Measurements from ENCODE around the gene SNX21. TPM values are rescaled to one million over a fixed set of nuclear protein-coding genes. Genes with fewer than 3 reads are reported as not detected.
A peak's percentile ranks its signal among the peaks of the same experiment; 100 is the strongest.

The SNX21 gene
- polyA plus RNA-seq, 3 donors: 16.1 to 18.4 (median 16.2) TPM

- no peak for DNase-seq
Observed at GRCh38 chr20:45878076-45878761, 44.6 kb downstream of the SNX21 start.

- peak; percentile 99 for DNase-seq
Observed at GRCh38 chr20:45880988-45881788, 47.6 kb downstream of the SNX21 start, which contains the start of gene ZSWIM1. Gene ZSWIM1, plus strand, starts transcription at chr20:45881227. Its CDS starts 1,366 bp downstream, at chr20:45882593.

GRCh38 chr20:45882469-45883099 is 49.0 kb downstream of the SNX21 start:
- no peak for DNase-seq

GRCh38 chr20:45883100-45883469 is 49.5 kb downstream of the SNX21 start:
- DNase-seq: no peak

- no peak for DNase-seq
Observed at GRCh38 chr20:45886590-45887345, 53.2 kb downstream of the SNX21 start.

GRCh38 chr20:45887346-45887715 is 53.7 kb downstream of the SNX21 start, which contains the start of gene SPATA25:
Gene SPATA25, minus strand, starts transcription at chr20:45887622. Its CDS starts 32 bp downstream, at chr20:45887590.
- no peak for DNase-seq

GRCh38 chr20:45888681-45889080 is 55.1 kb downstream of the SNX21 start:
- DNase-seq: no peak

GRCh38 chr20:45890077-45890984 is 56.7 kb downstream of the SNX21 start:
- DNase-seq: peak; percentile 87

- DNase-seq: peak; percentile 92
Observed at GRCh38 chr20:45890985-45891983, 57.7 kb downstream of the SNX21 start, which contains the start of the genes CTSA and NEURL2. Gene CTSA, plus strand, starts transcription at chr20:45891335. Its CDS starts 234 bp downstream, at chr20:45891569. Gene NEURL2, minus strand, starts transcription at chr20:45891208. Its CDS starts 217 bp downstream, at chr20:45890991.

- no peak for DNase-seq
Observed at GRCh38 chr20:45892049-45892825, 58.6 kb downstream of the SNX21 start.

Other genes with a start within 250 kb of the SNX21 start
- not detected for gene WFDC10A, start 204.1 kb upstream of the SNX21 start, polyA plus RNA-seq (ENCODE audit: insufficient read length in 3 of 3)
- not detected for gene WFDC9, start 202.5 kb upstream of the SNX21 start, polyA plus RNA-seq (ENCODE audit: insufficient read length in 3 of 3)
- gene WFDC11, start 163.6 kb upstream of the SNX21 start, polyA plus RNA-seq (ENCODE audit: insufficient read length in 3 of 3): not detected
- not detected for gene WFDC13, start 131.8 kb upstream of the SNX21 start, polyA plus RNA-seq (ENCODE audit: insufficient read length in 3 of 3)
- not detected for gene WFDC10B, start 128.8 kb upstream of the SNX21 start, polyA plus RNA-seq (ENCODE audit: insufficient read length in 3 of 3)
- not detected for gene SPINT4, start 111.5 kb upstream of the SNX21 start, polyA plus RNA-seq (ENCODE audit: insufficient read length in 3 of 3)
- 1 to 10 TPM in 2 of 3 donors, under 1 TPM in 1; 0.36 to 1.6 (median 1.4) TPM for gene WFDC3, start 41.9 kb upstream of the SNX21 start, polyA plus RNA-seq (ENCODE audit: insufficient read length in 3 of 3)
- gene DNTTIP1, start 41.8 kb upstream of the SNX21 start, polyA plus RNA-seq (ENCODE audit: insufficient read length in 3 of 3): 10 to 100 TPM; 34.8 to 40.1 (median 39.3) TPM
- gene UBE2C, start 21.2 kb upstream of the SNX21 start, polyA plus RNA-seq (ENCODE audit: insufficient read length in 3 of 3): 10 to 100 TPM; 60.5 to 78.8 (median 73.0) TPM
- gene TNNC2, start 6.5 kb upstream of the SNX21 start, polyA plus RNA-seq (ENCODE audit: insufficient read length in 3 of 3): 1 to 10 TPM in 1 of 3 donors, under 1 TPM in 2; 0.39 to 3.7 (median 0.66) TPM
- 10 to 100 TPM; 27.0 to 29.8 (median 28.1) TPM for gene ACOT8, start 23.6 kb downstream of the SNX21 start, polyA plus RNA-seq (ENCODE audit: insufficient read length in 3 of 3)
- gene ZSWIM3, start 23.8 kb downstream of the SNX21 start, polyA plus RNA-seq (ENCODE audit: insufficient read length in 3 of 3): 1 to 10 TPM; 5.9 to 6.5 (median 6.1) TPM
- gene ZSWIM1, start 47.4 kb downstream of the SNX21 start, polyA plus RNA-seq (ENCODE audit: insufficient read length in 3 of 3): 10 to 100 TPM; 16.6 to 21.3 (median 17.1) TPM
- 1 to 10 TPM; 3.5 to 9.4 (median 8.2) TPM for gene SPATA25, start 53.8 kb downstream of the SNX21 start, polyA plus RNA-seq (ENCODE audit: insufficient read length in 3 of 3)
- 10 to 100 TPM in 2 of 3 donors, 1 to 10 TPM in 1; 8.8 to 10.2 (median 10.1) TPM for gene NEURL2, start 57.4 kb downstream of the SNX21 start, polyA plus RNA-seq (ENCODE audit: insufficient read length in 3 of 3)
- gene CTSA, start 57.5 kb downstream of the SNX21 start, polyA plus RNA-seq (ENCODE audit: insufficient read length in 3 of 3): 100 to 1,000 TPM; 126 to 146 (median 146) TPM
- 100 to 1,000 TPM; 140 to 161 (median 155) TPM for gene PLTP, start 78.4 kb downstream of the SNX21 start, polyA plus RNA-seq (ENCODE audit: insufficient read length in 3 of 3)
- gene PCIF1, start 100.9 kb downstream of the SNX21 start, polyA plus RNA-seq (ENCODE audit: insufficient read length in 3 of 3): 10 to 100 TPM; 46.1 to 56.9 (median 53.1) TPM
- gene ZNF335, start 138.4 kb downstream of the SNX21 start, polyA plus RNA-seq (ENCODE audit: insufficient read length in 3 of 3): 10 to 100 TPM; 15.1 to 19.1 (median 15.6) TPM
- gene MMP9, start 175.1 kb downstream of the SNX21 start, polyA plus RNA-seq (ENCODE audit: insufficient read length in 3 of 3): 1 to 10 TPM in 1 of 3 donors, under 1 TPM in 2; 0.34 to 1.0 (median 0.35) TPM
- gene SLC12A5, start 195.4 kb downstream of the SNX21 start, polyA plus RNA-seq (ENCODE audit: insufficient read length in 3 of 3): 1 to 10 TPM; 2.3 to 3.4 (median 3.0) TPM

All from renal pelvis (tissue), 4 donors.